Smooth muscle cell (in vitro differentiated cells): ENCODE measurements around the gene MTRR. TPM values are rescaled to one million over a fixed set of nuclear protein-coding genes. Genes with fewer than 3 reads are reported as not detected.

Experiments used
- DNase-seq: peaks from one replicate; lab custom pipeline; 2025; ENCODE audit not compliant: unreplicated experiment; lab: John Stamatoyannopoulos, UW
- H2AFZ ChIP-seq: fragments of 200-600 bp; sonication (generic); 2 replicates; pipeline ENCODE4 v1.6.0; 2016; ENCODE audit warnings: antibody characterized with exemption, low read depth, mild to moderate bottlenecking
- H3F3A ChIP-seq: fragments of 200-600 bp; sonication (generic); 2 replicates; pipeline ENCODE4 v1.6.0; 2017; ENCODE audit warnings: antibody characterized with exemption, low read depth
- H3K27ac ChIP-seq: fragments of 200-600 bp; sonication (generic); 2 replicates; pipeline ENCODE4 v1.5.1; 2016; ENCODE audit warnings: low read depth, mild to moderate bottlenecking
- H3K27me3 ChIP-seq: fragments of 200-600 bp; sonication (generic); 2 replicates; pipeline ENCODE4 v1.6.1; 2016; ENCODE audit warnings: low read depth, mild to moderate bottlenecking
- H3K36me3 ChIP-seq: fragments of 200-600 bp; sonication (generic); 2 replicates; pipeline ENCODE4 v1.5.1; 2016; ENCODE audit warnings: low read depth
- H3K4me1 ChIP-seq: fragments of 200-600 bp; sonication (generic); 2 replicates; pipeline ENCODE4 v1.5.1; 2016; ENCODE audit warnings: low read depth
- H3K4me2 ChIP-seq: fragments of 200-600 bp; sonication (generic); 2 replicates; pipeline ENCODE4 v1.6.0; 2016; ENCODE audit warnings: mild to moderate bottlenecking
- H3K4me3 ChIP-seq: fragments of 200-600 bp; sonication (generic); 2 replicates; pipeline ENCODE4 v1.5.1; 2016; ENCODE audit warnings: mild to moderate bottlenecking
- H3K79me2 ChIP-seq: fragments of 200-600 bp; sonication (generic); 2 replicates; pipeline ENCODE4 v1.6.0; 2016; ENCODE audit warnings: low read depth, mild to moderate bottlenecking
- H3K9ac ChIP-seq: fragments of 200-600 bp; sonication (generic); 2 replicates; pipeline ENCODE4 v1.6.0; 2016; ENCODE audit warnings: low read depth
- H3K9me3 ChIP-seq: fragments of 200-600 bp; sonication (generic); replicated peaks from 2 replicates; pipeline ENCODE4 v1.5.1; 2016; ENCODE audit warnings: low read depth
- H4K20me1 ChIP-seq: fragments of 200-600 bp; sonication (generic); 2 replicates; pipeline ENCODE4 v1.6.0; 2016; ENCODE audit warnings: low read depth
- WGBS: methylation state at CpG from one replicate; pipeline ENCODE4 v1.1.7; 2016; ENCODE audit warnings: low lambda C conversion rate; 5-methylcytosine and 5-hydroxymethylcytosine counted together
- polyA plus RNA-seq: library from polyadenylated mRNA; unstranded; fragments of >200 nt; fragmentation: Nextera tagmentation; extraction: Ambion mirVana; gene quantifications from 2 replicates; pipeline ENCODE4 v1.2.1, GENCODE V29; 2016
- total RNA-seq: library from RNA; depleted of rRNA; stranded (reverse); fragments of >200 nt; gene quantifications from 2 replicates; pipeline ENCODE4 v1.2.3, GENCODE V29; 2014
- TF ChIP-seq, protein P1 (sequence below): fragments of 200-600 bp; sonication (generic); IDR thresholded peaks from 2 replicates; pipeline ENCODE4 v1.5.1; 2017; ENCODE audit warnings: borderline replicate concordance, mild to moderate bottlenecking, antibody characterized with exemption; ENCODE audit not compliant: insufficient read depth, poor library complexity, severe bottlenecking

Gene MTRR
- total RNA-seq (23.7 and 24.5 TPM in 2 replicates), polyA plus RNA-seq (16.2 and 18.3 TPM in 2 replicates)

DNA sequence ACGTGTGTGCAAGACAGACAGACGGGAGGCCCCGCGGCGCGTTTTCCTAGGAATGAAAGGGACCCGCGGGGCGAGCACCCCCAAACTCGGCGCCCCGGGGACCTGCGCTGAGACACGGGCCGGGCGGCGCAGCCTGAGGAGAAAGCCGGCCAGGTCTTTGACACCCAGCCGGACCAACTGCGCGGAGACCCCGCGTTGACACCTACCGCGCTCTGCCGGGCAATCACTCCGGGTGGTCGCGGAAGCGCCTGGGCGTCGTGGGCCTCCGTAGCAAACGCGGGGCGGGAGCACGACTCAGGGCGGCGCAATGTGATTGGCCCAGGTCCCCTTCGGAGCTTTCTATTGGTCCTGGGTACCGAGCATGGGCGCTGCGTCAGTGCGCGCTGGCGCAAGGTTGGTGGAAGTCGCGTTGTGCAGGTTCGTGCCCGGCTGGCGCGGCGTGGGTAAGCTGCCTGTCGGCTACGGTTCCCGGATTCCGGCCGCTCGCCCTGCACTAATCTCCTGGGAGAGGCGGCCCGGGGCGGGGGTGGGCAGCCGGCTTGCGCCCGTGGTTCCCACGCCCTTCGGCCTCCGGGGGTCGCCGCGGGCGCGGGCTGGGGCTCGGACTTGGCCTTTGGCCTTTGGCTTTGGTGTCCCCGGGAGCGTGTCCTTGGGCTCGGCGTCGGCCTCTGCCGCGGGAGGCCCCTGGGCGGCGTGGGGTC lies at the start of gene MTRR, which contains the start of gene FASTKD3:
TSS of gene MTRR (plus strand) at position 376 of the 701 bp plus-strand sequence. CDS start 1,647 bp downstream, outside the sequence.
TSS of gene FASTKD3 (minus strand) at position 259 of the 701 bp plus-strand sequence. CDS start 948 bp downstream, outside the sequence.
- H3K9ac ChIP-seq, result peak within 1 kb of the TSS; percentile 92
- TF ChIP-seq, protein P1, sequence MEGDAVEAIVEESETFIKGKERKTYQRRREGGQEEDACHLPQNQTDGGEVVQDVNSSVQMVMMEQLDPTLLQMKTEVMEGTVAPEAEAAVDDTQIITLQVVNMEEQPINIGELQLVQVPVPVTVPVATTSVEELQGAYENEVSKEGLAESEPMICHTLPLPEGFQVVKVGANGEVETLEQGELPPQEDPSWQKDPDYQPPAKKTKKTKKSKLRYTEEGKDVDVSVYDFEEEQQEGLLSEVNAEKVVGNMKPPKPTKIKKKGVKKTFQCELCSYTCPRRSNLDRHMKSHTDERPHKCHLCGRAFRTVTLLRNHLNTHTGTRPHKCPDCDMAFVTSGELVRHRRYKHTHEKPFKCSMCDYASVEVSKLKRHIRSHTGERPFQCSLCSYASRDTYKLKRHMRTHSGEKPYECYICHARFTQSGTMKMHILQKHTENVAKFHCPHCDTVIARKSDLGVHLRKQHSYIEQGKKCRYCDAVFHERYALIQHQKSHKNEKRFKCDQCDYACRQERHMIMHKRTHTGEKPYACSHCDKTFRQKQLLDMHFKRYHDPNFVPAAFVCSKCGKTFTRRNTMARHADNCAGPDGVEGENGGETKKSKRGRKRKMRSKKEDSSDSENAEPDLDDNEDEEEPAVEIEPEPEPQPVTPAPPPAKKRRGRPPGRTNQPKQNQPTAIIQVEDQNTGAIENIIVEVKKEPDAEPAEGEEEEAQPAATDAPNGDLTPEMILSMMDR, result no peak
- peaks cover 41% of the 10 kb centered on the region for H4K20me1 ChIP-seq
- no peaks in the 10 kb centered on the region for H3K9me3 ChIP-seq
- peak; percentile 57 for DNase-seq
- peaks cover 10% of the 10 kb centered on the region for H3K36me3 ChIP-seq
- peak within 1 kb of the TSS; percentile 94 for H2AFZ ChIP-seq
- H3K4me2 ChIP-seq, result peak within 1 kb of the TSS; percentile 92
- H3F3A ChIP-seq, result no peaks in the 10 kb centered on the region
- H3K27ac ChIP-seq, result peak within 1 kb of the TSS; percentile 56
- peaks cover 62% of the 10 kb centered on the region for H3K79me2 ChIP-seq
- WGBS, result 1% methylated on average over 60 of the region's 83 CpGs
- no peaks in the 10 kb centered on the region for H3K27me3 ChIP-seq
- peaks cover 14% of the 10 kb centered on the region for H3K4me1 ChIP-seq
- H3K4me3 ChIP-seq, result peak within 1 kb of the TSS; percentile 97

DNA sequence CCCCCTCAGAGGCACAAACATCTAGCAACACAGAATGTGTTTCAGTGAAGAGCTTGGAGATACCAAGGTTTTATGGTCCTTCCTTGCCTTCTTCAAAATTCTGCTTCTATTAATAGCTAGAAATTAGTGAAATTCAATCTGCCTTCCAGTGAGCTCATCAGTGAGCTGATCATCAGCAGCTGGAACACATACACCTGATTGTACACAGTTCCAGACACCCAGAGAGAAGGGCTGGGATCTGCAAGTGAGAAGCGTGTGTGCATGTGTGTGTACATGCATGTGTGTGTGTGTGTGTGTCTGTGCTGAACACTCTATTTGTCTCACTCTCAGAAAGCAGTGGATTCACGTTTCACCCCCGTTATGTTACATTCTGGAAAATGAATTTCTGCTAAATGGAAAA lies 46.5 kb upstream of the MTRR start:
- H3K4me3 ChIP-seq, result no peak overlapping the region
- H3F3A ChIP-seq, result no peaks in the 10 kb centered on the region
- H3K9ac ChIP-seq, result no peak overlapping the region
- no peaks in the 10 kb centered on the region for H3K27me3 ChIP-seq
- no peak overlapping the region for H3K4me2 ChIP-seq
- no peaks in the 10 kb centered on the region for H3K36me3 ChIP-seq
- no peaks in the 10 kb centered on the region for H3K9me3 ChIP-seq
- TF ChIP-seq, protein P1, result no peak
- no peaks in the 10 kb centered on the region for H3K4me1 ChIP-seq
- DNase-seq, result no peak
- H2AFZ ChIP-seq, result no peak overlapping the region
- no peaks in the 10 kb centered on the region for H3K79me2 ChIP-seq
- 82% methylated on average over 3 of the region's 3 CpGs for WGBS
- H3K27ac ChIP-seq, result no peak overlapping the region
- H4K20me1 ChIP-seq, result no peaks in the 10 kb centered on the region

DNA sequence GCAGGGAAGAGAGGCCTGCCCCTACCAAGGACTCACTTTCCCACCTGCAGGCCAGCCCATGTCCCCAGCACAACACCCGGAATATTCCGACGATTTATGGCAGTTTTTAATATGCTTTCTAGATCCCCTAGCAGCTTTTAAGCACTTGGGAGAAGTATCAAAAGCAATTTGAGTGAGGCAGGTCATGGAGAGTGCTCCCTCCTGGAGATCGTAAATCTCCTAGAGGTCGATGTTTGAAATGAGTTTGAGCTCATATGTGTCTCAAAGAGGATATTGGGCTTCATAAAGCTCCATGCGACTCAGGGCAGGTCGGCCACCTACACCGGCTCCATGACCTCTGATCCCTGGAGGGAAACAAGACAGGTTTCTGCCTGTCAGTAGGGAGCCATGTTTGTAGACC lies 45.4 kb upstream of the MTRR start:
- no peak overlapping the region for H3K4me3 ChIP-seq
- no peak overlapping the region for H3K27ac ChIP-seq
- no peak overlapping the region for H2AFZ ChIP-seq
- no peak overlapping the region for H3K4me2 ChIP-seq
- no peaks in the 10 kb centered on the region for H4K20me1 ChIP-seq
- no peak for DNase-seq
- TF ChIP-seq, protein P1, result no peak
- no peaks in the 10 kb centered on the region for H3K4me1 ChIP-seq
- 89% methylated on average over 8 of the region's 8 CpGs for WGBS
- no peak overlapping the region for H3K9ac ChIP-seq
- H3F3A ChIP-seq, result no peaks in the 10 kb centered on the region
- H3K9me3 ChIP-seq, result no peaks in the 10 kb centered on the region
- H3K27me3 ChIP-seq, result no peaks in the 10 kb centered on the region
- no peaks in the 10 kb centered on the region for H3K79me2 ChIP-seq
- H3K36me3 ChIP-seq, result no peaks in the 10 kb centered on the region
